Thyroid gland (tissue), 4 donors: ENCODE data around the gene JAKMIP1. TPM values are rescaled to one million over a fixed set of nuclear protein-coding genes. Genes with fewer than 3 reads are reported as not detected.

Experiments
- DNase-seq, 2 donors: peaks; one replicate each; pipeline ENCODE4 v3.0.0-alpha.2; 2019
- H3K27ac ChIP-seq, 3 donors: fragments of 200-600 bp; sonication (generic); 1 replicate in 2 of 3; 2 replicates in 1 of 3; pipeline ENCODE4 v1.5.1; 2016 to 2019; ENCODE audit warnings: mild to moderate bottlenecking in 1 of 3, moderate library complexity in 1 of 3
- H3K27me3 ChIP-seq: fragments of 200-600 bp; sonication (generic); one replicate; pipeline ENCODE4 v1.5.1; 2019
- H3K36me3 ChIP-seq, 2 donors: fragments of 200-600 bp; sonication (generic); one replicate each; pipeline ENCODE4 v1.5.1; 2016 to 2019
- H3K4me1 ChIP-seq, 2 donors: fragments of 200-600 bp; sonication (generic); one replicate each; pipeline ENCODE4 v1.5.1; 2017 to 2019
- H3K4me3 ChIP-seq, 3 donors: fragments of 200-600 bp; sonication (generic); replicated peaks in 1 of 3; 1 replicate in 2 of 3; 2 replicates in 1 of 3; pipeline ENCODE4 v1.5.1; 2016; ENCODE audit warnings: mild to moderate bottlenecking in 1 of 3
- H3K9me3 ChIP-seq: fragments of 200-600 bp; sonication (generic); one replicate; pipeline ENCODE4 v1.5.1; 2017
- POLR2A ChIP-seq, 2 donors: fragments of 450-650 bp; IDR thresholded peaks; one replicate each; pipeline ENCODE4 v1.6.1; 2017; ENCODE audit warnings: antibody characterized with exemption in 2 of 2, mild to moderate bottlenecking in 2 of 2, moderate library complexity in 1 of 2
- WGBS, 2 donors: methylation state at CpG; one replicate each; pipeline ENCODE4 v1.1.5; 2017; 5-methylcytosine and 5-hydroxymethylcytosine counted together
- intact Hi-C: fragments of 100-400 bp; cut with DNase I; formaldehyde crosslinking; loops from one replicate; pipeline ENCODE4 v1.15.1; 2023
- total RNA-seq, 4 donors: library from RNA; depleted of rRNA; stranded (reverse); fragments of >200 nt; gene quantifications; one replicate each; pipeline ENCODE4 v1.2.3, GENCODE V29; 2016
- TF ChIP-seq, protein P1 (sequence below), 6 experiments: fragments of 200-600 bp in 3 of 6; fragments of 450-650 bp in 3 of 6; sonication (generic) in 3 of 6; IDR thresholded peaks; one replicate each; pipeline ENCODE4 v1.5.1; 2016 to 2019; ENCODE audit warnings: antibody characterized with exemption in 6 of 6, mild to moderate bottlenecking in 2 of 6, inconsistent platforms in 1 of 6, moderate library complexity in 1 of 6

JAKMIP1 gene
- total RNA-seq, 4 donors from 2014 or later, result 0.67 to 1.9 (median 1.1) TPM

GRCh38 chr4:6035786-6036185 lies 164.6 kb downstream of the JAKMIP1 start:
- no peak for DNase-seq
- peaks cover 22 to 24% of the 10 kb centered on the region in 2 donors for H3K4me1 ChIP-seq
- H3K27ac ChIP-seq, result no peak overlapping the region
- no peaks in the 10 kb centered on the region for H3K27me3 ChIP-seq
- H3K36me3 ChIP-seq, result no peaks in the 10 kb centered on the region
- 96% methylated on average over 15 of the region's 16 CpGs; no CpG with 5 or more reads in 1 of the 2 donors for WGBS, 2 donors
- TF ChIP-seq POLR2A (IDR thresholded peaks at IDR 0.05), result no peak
- TF ChIP-seq, protein P1, sequence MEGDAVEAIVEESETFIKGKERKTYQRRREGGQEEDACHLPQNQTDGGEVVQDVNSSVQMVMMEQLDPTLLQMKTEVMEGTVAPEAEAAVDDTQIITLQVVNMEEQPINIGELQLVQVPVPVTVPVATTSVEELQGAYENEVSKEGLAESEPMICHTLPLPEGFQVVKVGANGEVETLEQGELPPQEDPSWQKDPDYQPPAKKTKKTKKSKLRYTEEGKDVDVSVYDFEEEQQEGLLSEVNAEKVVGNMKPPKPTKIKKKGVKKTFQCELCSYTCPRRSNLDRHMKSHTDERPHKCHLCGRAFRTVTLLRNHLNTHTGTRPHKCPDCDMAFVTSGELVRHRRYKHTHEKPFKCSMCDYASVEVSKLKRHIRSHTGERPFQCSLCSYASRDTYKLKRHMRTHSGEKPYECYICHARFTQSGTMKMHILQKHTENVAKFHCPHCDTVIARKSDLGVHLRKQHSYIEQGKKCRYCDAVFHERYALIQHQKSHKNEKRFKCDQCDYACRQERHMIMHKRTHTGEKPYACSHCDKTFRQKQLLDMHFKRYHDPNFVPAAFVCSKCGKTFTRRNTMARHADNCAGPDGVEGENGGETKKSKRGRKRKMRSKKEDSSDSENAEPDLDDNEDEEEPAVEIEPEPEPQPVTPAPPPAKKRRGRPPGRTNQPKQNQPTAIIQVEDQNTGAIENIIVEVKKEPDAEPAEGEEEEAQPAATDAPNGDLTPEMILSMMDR (IDR thresholded peaks at IDR 0.05), result no peak
- intact Hi-C loops, result no loop called here
- no peak overlapping the region for H3K4me3 ChIP-seq
- H3K9me3 ChIP-seq, result no peaks in the 10 kb centered on the region

- H3K9me3 ChIP-seq, result no peaks in the 10 kb centered on the region
- DNase-seq, result no peak
- H3K36me3 ChIP-seq, result no peaks in the 10 kb centered on the region
- H3K4me3 ChIP-seq, result no peak overlapping the region
- no peaks in the 10 kb centered on the region for H3K27me3 ChIP-seq
- TF ChIP-seq, protein P1 (IDR thresholded peaks at IDR 0.05), result no peak
- no peak for TF ChIP-seq POLR2A (IDR thresholded peaks at IDR 0.05)
- intact Hi-C loops, result loop anchor here (5.0 kb wide), 1 partner anchor 54 kb away; no protein-coding TSS in a partner anchor
- peak overlapping the region; percentile 74 to 92 (median 89) for H3K27ac ChIP-seq
- WGBS, 2 donors, result 62 to 92% methylated on average over 4 of the region's 4 CpGs
- H3K4me1 ChIP-seq, result peaks cover 22 to 24% of the 10 kb centered on the region in 2 donors
Measured at GRCh38 chr4:6033381-6033780, 167.0 kb downstream of the JAKMIP1 start.

GRCh38 chr4:6032249-6033244 lies 167.8 kb downstream of the JAKMIP1 start:
- H3K27me3 ChIP-seq, result no peaks in the 10 kb centered on the region
- 33 to 43% methylated on average over 11 of the region's 11 CpGs for WGBS, 2 donors

DNA sequence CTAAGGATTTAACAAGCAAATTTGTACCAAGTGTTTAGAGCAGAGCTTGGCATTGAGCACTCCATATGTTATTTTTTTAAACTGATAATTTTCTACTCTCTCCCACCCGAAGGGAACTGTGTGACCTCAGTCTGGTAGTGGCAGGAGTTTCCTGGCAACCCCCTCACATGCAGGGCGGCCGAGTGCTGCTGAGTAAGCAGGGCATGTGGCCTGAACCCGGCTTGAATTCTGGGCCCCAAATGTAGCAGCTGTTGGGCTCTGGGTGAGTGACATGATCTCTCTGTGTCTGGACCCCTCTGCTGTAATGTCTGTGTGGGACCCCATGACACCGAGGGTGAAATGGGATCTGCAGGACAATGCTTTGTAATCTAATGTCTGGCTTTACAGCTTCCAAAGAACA lies 168.5 kb downstream of the JAKMIP1 start:
- Histone ChIP-seq H3K4me1 (peaks cover 22 to 24% of the 10 kb centered on the region in 2 donors), H3K9me3 (no peaks in the 10 kb centered on the region), H3K36me3 (no peaks in the 10 kb centered on the region), H3K4me3 (no peak overlapping the region), H3K27me3 (no peaks in the 10 kb centered on the region), H3K27ac (peak overlapping the region; percentile 79 to 92 (median 89))
- WGBS, 2 donors, result 34 to 39% methylated on average over 5 of the region's 5 CpGs
- DNase-seq, result peak; percentile 54 to 66
- intact Hi-C loops, result loop anchor here (5.0 kb wide), 1 partner anchor 55 kb away; no protein-coding TSS in a partner anchor
- TF ChIP-seq, protein P1 (IDR thresholded peaks at IDR 0.05), result no peak
- TF ChIP-seq POLR2A (IDR thresholded peaks at IDR 0.05), result no peak

More at GRCh38 chr4:6032249-6033244, 167.8 kb downstream of the JAKMIP1 start:
- Histone ChIP-seq H3K4me3 (no peak overlapping the region), H3K9me3 (no peaks in the 10 kb centered on the region), H3K27ac (peak overlapping the region; percentile 79 to 92 (median 89)), H3K36me3 (no peaks in the 10 kb centered on the region), H3K4me1 (peaks cover 22 to 24% of the 10 kb centered on the region in 2 donors)
- intact Hi-C loops, result loop anchor here (5.0 kb wide), 1 partner anchor 55 kb away; no protein-coding TSS in a partner anchor
- DNase-seq, result peak; percentile 90 to 91
- no peak for TF ChIP-seq POLR2A (IDR thresholded peaks at IDR 0.05)
- TF ChIP-seq, protein P1 (IDR thresholded peaks at IDR 0.05), result peak in 5 of 6 experiments; percentile 21 to 99 (median 86)
